Uterine smooth muscle cell (primary cell): Measurements from ENCODE around the gene GNB4. TPM values are rescaled to one million over a fixed set of nuclear protein-coding genes. Genes with fewer than 3 reads are reported as not detected.

Source experiments
- total RNA-seq: library from RNA; depleted of rRNA; stranded (reverse); fragments of >200 nt; gene quantifications from 2 replicates; pipeline ENCODE4 v1.2.3, GENCODE V29; 2014

Gene GNB4
- total RNA-seq: 62.5 and 103 TPM in 2 replicates

GRCh38 chr3:179451265-179452175 lies at the start of gene GNB4:
Gene GNB4 (minus strand): TSS chr3:179451470. CDS start chr3:179426200, 25,270 bp downstream.

GRCh38 chr3:179347345-179348194 lies 103.7 kb downstream of the GNB4 start, which contains the start of gene MFN1:
Gene MFN1 (plus strand): TSS chr3:179347709. CDS start chr3:179348852, 1,143 bp downstream.

Other genes with a start within 250 kb of the GNB4 start
- gene KCNMB3, start 200.4 kb downstream of the GNB4 start, total RNA-seq: 1.2 and 1.5 TPM in 2 replicates
- gene ZNF639, start 128.4 kb downstream of the GNB4 start, total RNA-seq: 55.7 and 56.6 TPM in 2 replicates
- gene MFN1, start 103.8 kb downstream of the GNB4 start, total RNA-seq: 58.2 and 62.9 TPM in 2 replicates
- 65.1 and 140 TPM in 2 replicates for gene ACTL6A, start 111.5 kb upstream of the GNB4 start, total RNA-seq
- 29.5 and 42.2 TPM in 2 replicates for gene MRPL47, start 153.2 kb upstream of the GNB4 start, total RNA-seq
- 88.2 and 103 TPM in 2 replicates for gene NDUFB5, start 153.3 kb upstream of the GNB4 start, total RNA-seq
- 16.2 and 21.5 TPM in 2 replicates for gene USP13, start 201.6 kb upstream of the GNB4 start, total RNA-seq